HG03103 (cell line): ENCODE results near the gene AUTS2.

ENCODE experiments used
- ATAC-seq: cut with Tn5 transposase; IDR thresholded peaks from one replicate; pipeline ENCODE4 v1.9.1; 2021; ENCODE audit warnings: low read depth; ENCODE audit not compliant: unreplicated experiment

The AUTS2 gene

GRCh38 chr7:70539205-70539604 lies 940.9 kb downstream of the AUTS2 start:
- no peak for ATAC-seq

- ATAC-seq, result no peak
Measured at GRCh38 chr7:70539617-70540016, 941.3 kb downstream of the AUTS2 start.

GRCh38 chr7:70540641-70541040 lies 942.4 kb downstream of the AUTS2 start:
- no peak for ATAC-seq

- ATAC-seq, result no peak
Measured at GRCh38 chr7:70542750-70543376, 944.6 kb downstream of the AUTS2 start.

GRCh38 chr7:70544016-70544415 lies 945.7 kb downstream of the AUTS2 start:
- ATAC-seq, result no peak

GRCh38 chr7:70545214-70545613 lies 946.9 kb downstream of the AUTS2 start:
- ATAC-seq, result no peak

- no peak for ATAC-seq
Measured at GRCh38 chr7:70552141-70552540, 953.9 kb downstream of the AUTS2 start.

GRCh38 chr7:70553364-70553763 lies 955.1 kb downstream of the AUTS2 start:
- ATAC-seq, result no peak

GRCh38 chr7:70554646-70555045 lies 956.4 kb downstream of the AUTS2 start:
- no peak for ATAC-seq

GRCh38 chr7:70556761-70557160 lies 958.5 kb downstream of the AUTS2 start:
- ATAC-seq, result no peak

- ATAC-seq, result no peak
Measured at GRCh38 chr7:70557338-70557737, 959.1 kb downstream of the AUTS2 start.

- no peak for ATAC-seq
Measured at GRCh38 chr7:70559815-70560214, 961.5 kb downstream of the AUTS2 start.

- no peak for ATAC-seq
Measured at GRCh38 chr7:70563960-70564359, 965.7 kb downstream of the AUTS2 start.

GRCh38 chr7:70565721-70566370 lies 967.6 kb downstream of the AUTS2 start:
- ATAC-seq, result no peak

- no peak for ATAC-seq
Measured at GRCh38 chr7:70566671-70567070, 968.4 kb downstream of the AUTS2 start.

GRCh38 chr7:70568674-70569334 lies 970.5 kb downstream of the AUTS2 start:
- no peak for ATAC-seq

- no peak for ATAC-seq
Measured at GRCh38 chr7:70569335-70569819, 971.1 kb downstream of the AUTS2 start.

GRCh38 chr7:70570029-70570428 lies 971.8 kb downstream of the AUTS2 start:
- no peak for ATAC-seq

- no peak for ATAC-seq
Measured at GRCh38 chr7:70570961-70571360, 972.7 kb downstream of the AUTS2 start.

GRCh38 chr7:70571403-70571934 lies 973.2 kb downstream of the AUTS2 start:
- ATAC-seq, result no peak

- no peak for ATAC-seq
Measured at GRCh38 chr7:70571961-70572360, 973.7 kb downstream of the AUTS2 start.

GRCh38 chr7:70572571-70572970 lies 974.3 kb downstream of the AUTS2 start:
- no peak for ATAC-seq
